ENCODE measurements around the gene CCDC33.

DNA sequence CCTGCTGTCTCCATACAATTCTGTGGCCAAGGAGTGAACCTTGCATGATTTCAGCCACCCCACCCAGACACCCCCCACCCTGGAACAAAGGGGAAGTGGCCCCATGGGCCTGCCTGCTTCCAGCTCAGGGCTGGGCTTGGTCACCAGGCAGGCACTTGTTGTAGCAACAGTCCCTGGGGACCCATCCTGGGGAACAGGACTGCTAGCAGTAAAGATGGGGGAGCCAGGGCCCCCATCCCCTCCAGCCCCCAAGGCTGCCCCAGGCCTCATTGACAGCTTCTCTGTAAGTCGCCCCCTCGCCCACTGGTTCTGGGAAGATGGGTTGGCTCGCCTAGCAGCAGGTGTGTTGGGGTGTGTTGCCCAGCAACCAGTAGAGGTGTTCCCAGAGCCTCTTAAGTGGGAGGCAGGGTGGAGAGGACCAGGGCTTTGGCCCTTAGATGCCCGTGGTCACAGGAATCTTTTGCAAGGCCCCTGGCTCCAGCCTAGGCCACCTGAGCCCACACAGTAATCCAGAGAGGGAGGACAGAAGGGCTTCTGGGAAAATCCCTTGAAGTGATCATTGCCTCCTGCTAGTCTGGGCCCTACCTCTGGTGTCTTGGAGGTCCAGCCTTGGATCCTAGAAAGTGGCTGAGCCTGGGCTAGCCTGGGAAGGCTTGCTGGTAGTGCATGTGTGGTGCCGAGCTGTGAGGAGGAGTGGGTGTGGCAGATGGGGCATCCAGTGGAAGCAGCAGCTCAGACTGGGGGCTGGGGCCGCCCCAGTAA is 82.4 kb downstream of the CCDC33 start:
- TF ChIP-seq ZNF565 (CRISPR knock-in tag; conservative IDR thresholded peaks at IDR 0.05; ENCODE audit: low read depth) (no peak), ISL1 (CRISPR knock-in tag; IDR thresholded peaks at IDR 0.05) (no peak), CSDC2 (CRISPR knock-in tag; IDR thresholded peaks at IDR 0.05) (no peak)
- TF ChIP-seq, protein P1, sequence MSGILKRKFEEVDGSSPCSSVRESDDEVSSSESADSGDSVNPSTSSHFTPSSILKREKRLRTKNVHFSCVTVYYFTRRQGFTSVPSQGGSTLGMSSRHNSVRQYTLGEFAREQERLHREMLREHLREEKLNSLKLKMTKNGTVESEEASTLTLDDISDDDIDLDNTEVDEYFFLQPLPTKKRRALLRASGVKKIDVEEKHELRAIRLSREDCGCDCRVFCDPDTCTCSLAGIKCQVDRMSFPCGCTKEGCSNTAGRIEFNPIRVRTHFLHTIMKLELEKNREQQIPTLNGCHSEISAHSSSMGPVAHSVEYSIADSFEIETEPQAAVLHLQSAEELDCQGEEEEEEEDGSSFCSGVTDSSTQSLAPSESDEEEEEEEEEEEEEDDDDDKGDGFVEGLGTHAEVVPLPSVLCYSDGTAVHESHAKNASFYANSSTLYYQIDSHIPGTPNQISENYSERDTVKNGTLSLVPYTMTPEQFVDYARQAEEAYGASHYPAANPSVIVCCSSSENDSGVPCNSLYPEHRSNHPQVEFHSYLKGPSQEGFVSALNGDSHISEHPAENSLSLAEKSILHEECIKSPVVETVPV (CRISPR knock-in tag; IDR thresholded peaks at IDR 0.05): no peak

Data from SK-N-SH treated with all-trans-retinoic acid at 6 μM for 48 hours (cell line).